ENCODE data around the gene ZNF185. TPM values are rescaled to one million over a fixed set of nuclear protein-coding genes. Genes with fewer than 3 reads are reported as not detected.

Gene ZNF185
- total and polyA plus RNA-seq, 3 experiments from 2014 or later: 0.82 to 2.3 (median 0.96) TPM

DNA sequence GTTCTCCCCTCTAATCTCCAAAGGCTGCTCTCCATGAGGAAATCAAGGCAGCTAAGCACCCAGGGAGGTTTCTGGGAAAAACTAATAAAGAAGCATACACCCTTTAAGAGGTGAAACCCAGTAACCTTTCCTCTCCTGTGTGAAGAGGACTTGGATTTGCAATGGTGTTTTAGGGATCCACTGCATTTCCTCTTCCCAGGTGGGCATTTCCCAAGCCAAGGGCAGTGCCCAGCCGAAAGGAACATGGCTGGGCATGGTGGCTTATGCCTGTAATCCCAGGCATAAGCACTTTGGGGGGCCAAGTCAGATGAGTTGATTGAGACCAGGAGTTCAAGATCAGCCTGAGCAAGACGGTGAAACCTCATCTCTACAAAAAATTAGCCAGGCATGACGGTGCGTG lies 5.4 kb upstream of the ZNF185 start:
- Histone ChIP-seq H3K4me1 (ENCODE audit: insufficient read depth, low read length) (no peaks in the 10 kb centered on the region), H3K36me3 (ENCODE audit: insufficient read depth, low read length) (no peaks in the 10 kb centered on the region), H3K4me3 (ENCODE audit: low read length) (no peak overlapping the region), H3K27me3 (ENCODE audit: insufficient read depth, low read length, poor library complexity, severe bottlenecking) (no peaks in the 10 kb centered on the region), H3K9me3 (ENCODE audit: low read length) (no peaks in the 10 kb centered on the region), H3K27ac (ENCODE audit: low read depth, low read length) (no peak overlapping the region)
- H3K9me3 Mint-ChIP-seq: no peaks in the 10 kb centered on the region
- no peaks in the 10 kb centered on the region for H3K36me3 Mint-ChIP-seq
- ChIA-PET CTCF (no interaction called here), POLR2A (no interaction called here)
- peaks cover 32 to 46% of the 10 kb centered on the region in 2 donors for H3K27me3 Mint-ChIP-seq
- H3K27ac Mint-ChIP-seq: no peak overlapping the region
- no peaks in the 10 kb centered on the region for H3K4me1 Mint-ChIP-seq
- DNase-seq: no peak
- no peak overlapping the region for H3K4me3 Mint-ChIP-seq

DNA sequence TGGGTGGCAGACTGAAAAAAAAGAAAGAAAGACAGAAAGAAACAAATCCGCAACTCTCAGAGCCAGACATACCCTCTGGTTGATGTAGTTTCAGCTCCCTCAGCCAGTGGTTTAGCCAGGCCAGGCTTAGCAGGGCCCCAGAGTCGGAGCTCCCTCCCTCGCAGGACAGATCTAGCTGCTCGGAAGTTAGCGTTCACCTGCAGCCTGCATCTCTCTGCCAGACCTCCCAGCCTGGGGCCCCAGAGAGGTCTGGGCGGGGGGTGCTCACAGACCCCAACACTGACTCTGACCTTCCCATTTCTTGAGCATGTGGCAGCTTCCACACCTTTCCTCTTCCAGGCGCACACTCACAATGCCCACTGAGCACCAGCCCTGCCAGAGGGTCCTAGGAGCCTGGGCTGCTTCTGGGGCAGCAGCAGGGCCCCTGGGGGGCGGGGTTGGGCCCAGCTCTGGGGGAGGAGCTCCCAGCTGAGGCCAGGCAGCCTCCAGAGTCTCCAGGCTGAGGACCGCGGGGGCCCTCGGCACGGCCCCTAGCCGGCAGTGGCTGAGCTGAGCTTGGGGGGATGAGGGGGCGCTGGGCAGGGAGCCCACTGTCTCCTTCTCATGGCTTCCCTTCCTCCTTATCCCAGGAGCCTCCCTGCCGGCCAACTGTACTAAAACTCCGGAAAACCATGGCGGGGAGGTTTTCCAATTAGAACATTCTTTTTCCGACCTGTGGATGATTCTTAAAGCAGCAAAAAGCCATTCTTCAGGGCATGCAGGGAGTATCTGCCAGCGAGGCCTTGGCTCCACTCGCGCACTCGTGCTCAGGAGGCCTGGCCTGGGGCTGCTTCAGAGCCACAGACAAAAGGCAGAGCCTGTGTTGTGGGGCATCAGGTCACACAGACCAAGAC lies 4.6 kb upstream of the ZNF185 start:
- Histone ChIP-seq H3K27me3 (ENCODE audit: insufficient read depth, low read length, poor library complexity, severe bottlenecking) (no peaks in the 10 kb centered on the region), H3K9me3 (ENCODE audit: low read length) (no peaks in the 10 kb centered on the region), H3K4me3 (ENCODE audit: low read length) (no peak overlapping the region), H3K36me3 (ENCODE audit: insufficient read depth, low read length) (no peaks in the 10 kb centered on the region), H3K27ac (ENCODE audit: low read depth, low read length) (no peak overlapping the region), H3K4me1 (ENCODE audit: insufficient read depth, low read length) (no peaks in the 10 kb centered on the region)
- Mint-ChIP-seq H3K36me3 (no peaks in the 10 kb centered on the region), H3K27ac (no peak overlapping the region), H3K9me3 (no peaks in the 10 kb centered on the region), H3K4me1 (no peaks in the 10 kb centered on the region), H3K27me3 (peaks cover 30 to 45% of the 10 kb centered on the region in 2 donors), H3K4me3 (no peak overlapping the region)
- DNase-seq: no peak
- POLR2A ChIA-PET: no interaction called here
- CTCF ChIA-PET: no interaction called here

DNA sequence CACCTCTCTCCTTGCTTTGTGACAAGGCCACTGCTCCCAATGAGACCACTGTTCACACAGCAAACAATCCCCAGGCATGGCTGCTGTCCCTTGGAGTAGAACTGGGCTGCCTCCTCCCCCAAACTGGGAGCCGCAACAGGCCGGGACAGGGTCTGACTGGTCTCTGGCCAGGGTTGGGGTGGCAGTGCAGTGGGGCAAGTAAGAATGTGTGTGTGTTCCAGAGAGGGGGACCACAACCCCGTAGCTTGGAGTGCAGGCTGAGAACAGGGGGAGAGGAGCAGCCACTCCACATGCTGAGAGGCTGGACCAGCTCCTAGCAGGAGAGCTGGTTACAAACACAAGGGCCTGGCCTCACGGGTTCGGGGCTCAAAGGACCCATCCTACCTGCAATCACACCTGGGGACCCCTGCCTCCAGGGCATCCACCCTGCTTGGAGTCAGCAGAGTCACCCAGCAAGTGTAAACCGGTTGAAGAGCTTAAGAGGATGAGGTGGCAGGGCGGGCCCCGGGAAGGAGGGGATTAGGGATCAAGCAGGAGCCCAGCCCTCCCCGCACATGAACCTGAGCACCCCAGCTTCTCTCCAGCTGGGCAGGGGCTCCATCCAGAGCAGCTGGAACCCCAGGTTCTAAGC lies 3.8 kb upstream of the ZNF185 start:
- Mint-ChIP-seq H3K36me3 (no peaks in the 10 kb centered on the region), H3K27me3 (peaks cover 29 to 41% of the 10 kb centered on the region in 2 donors), H3K4me1 (no peaks in the 10 kb centered on the region), H3K4me3 (no peak overlapping the region), H3K27ac (no peak overlapping the region), H3K9me3 (no peaks in the 10 kb centered on the region)
- H3K27me3 ChIP-seq (ENCODE audit: insufficient read depth, low read length, poor library complexity, severe bottlenecking): no peaks in the 10 kb centered on the region
- H3K9me3 ChIP-seq (ENCODE audit: low read length): no peaks in the 10 kb centered on the region
- H3K36me3 ChIP-seq (ENCODE audit: insufficient read depth, low read length): no peaks in the 10 kb centered on the region
- CTCF ChIA-PET: no interaction called here
- DNase-seq: no peak
- no peak overlapping the region for H3K4me3 ChIP-seq (ENCODE audit: low read length)
- POLR2A ChIA-PET: no interaction called here
- H3K27ac ChIP-seq (ENCODE audit: low read depth, low read length): no peak overlapping the region
- no peaks in the 10 kb centered on the region for H3K4me1 ChIP-seq (ENCODE audit: insufficient read depth, low read length)

DNA sequence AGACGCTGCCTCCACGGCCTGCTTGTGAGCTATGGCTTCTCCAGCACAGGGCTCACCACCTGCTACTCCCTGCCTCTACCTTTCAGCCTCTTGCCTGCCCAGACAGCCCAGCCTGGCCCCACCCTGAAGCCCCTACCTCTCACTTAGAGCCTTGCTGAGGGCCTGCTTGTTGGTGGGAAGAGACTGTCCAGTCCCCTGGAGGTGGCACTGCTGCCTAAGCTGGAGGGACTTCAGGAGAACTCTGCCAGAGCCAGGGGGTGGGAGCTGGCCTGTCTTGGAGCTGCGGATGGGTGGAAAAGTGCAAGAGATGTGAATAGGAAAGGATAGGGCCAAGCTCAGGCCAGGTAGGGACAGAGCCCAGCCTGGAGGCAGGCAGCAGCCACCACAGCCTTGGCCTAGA lies 2.7 kb upstream of the ZNF185 start:
- peak overlapping the region in 1 of 7 donors; percentile 56 for H3K4me3 Mint-ChIP-seq
- no peak for DNase-seq
- H3K27me3 Mint-ChIP-seq: peaks cover 32 to 38% of the 10 kb centered on the region in 2 donors
- no peaks in the 10 kb centered on the region for H3K4me1 ChIP-seq (ENCODE audit: insufficient read depth, low read length)
- CTCF ChIA-PET: no interaction called here
- H3K4me1 Mint-ChIP-seq: no peaks in the 10 kb centered on the region
- H3K36me3 ChIP-seq (ENCODE audit: insufficient read depth, low read length): no peaks in the 10 kb centered on the region
- no peaks in the 10 kb centered on the region for H3K27me3 ChIP-seq (ENCODE audit: insufficient read depth, low read length, poor library complexity, severe bottlenecking)
- H3K9me3 ChIP-seq (ENCODE audit: low read length): no peaks in the 10 kb centered on the region
- no peaks in the 10 kb centered on the region for H3K36me3 Mint-ChIP-seq
- H3K27ac ChIP-seq (ENCODE audit: low read depth, low read length): no peak overlapping the region
- no peaks in the 10 kb centered on the region for H3K9me3 Mint-ChIP-seq
- no peak overlapping the region for H3K4me3 ChIP-seq (ENCODE audit: low read length)
- POLR2A ChIA-PET: no interaction called here
- no peak overlapping the region for H3K27ac Mint-ChIP-seq

DNA sequence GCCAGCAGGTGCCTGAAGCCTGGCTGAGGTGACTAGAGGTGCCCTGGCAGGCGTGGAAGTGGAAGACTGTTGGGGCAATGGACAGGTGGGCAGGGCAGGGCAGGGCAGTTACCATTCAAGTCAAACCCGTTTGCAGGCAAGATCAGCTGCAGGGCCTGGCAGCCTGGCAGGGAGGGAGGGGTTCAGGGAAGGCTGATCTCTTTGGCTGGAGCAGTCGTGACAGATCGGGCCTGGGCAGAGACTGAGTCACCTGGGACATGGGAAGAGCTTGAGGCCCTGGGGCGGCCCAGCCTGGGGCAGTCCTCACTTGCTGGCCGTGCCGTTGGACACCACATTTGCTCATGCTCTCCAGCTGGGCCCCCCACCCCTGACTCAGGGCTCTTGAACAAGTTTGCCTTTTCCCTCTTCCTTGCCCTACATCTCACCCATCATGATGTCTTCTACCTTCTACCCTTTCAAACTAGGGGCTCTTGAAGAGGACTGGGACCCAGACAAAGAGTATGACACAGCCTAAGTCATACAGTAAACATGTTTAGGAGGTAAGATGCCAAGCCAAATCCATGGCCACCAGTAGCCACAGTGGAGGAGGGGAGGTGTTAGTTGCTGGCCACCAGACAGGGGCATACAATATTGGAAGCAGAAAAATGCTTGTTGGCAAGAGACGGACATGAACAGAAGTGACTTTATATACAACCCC lies 2.0 kb upstream of the ZNF185 start:
- H3K4me1 Mint-ChIP-seq: no peaks in the 10 kb centered on the region
- no peak overlapping the region for H3K4me3 Mint-ChIP-seq
- no peaks in the 10 kb centered on the region for H3K36me3 Mint-ChIP-seq
- Histone ChIP-seq H3K27me3 (ENCODE audit: insufficient read depth, low read length, poor library complexity, severe bottlenecking) (no peaks in the 10 kb centered on the region), H3K36me3 (ENCODE audit: insufficient read depth, low read length) (no peaks in the 10 kb centered on the region), H3K4me1 (ENCODE audit: insufficient read depth, low read length) (no peaks in the 10 kb centered on the region), H3K4me3 (ENCODE audit: low read length) (no peak overlapping the region), H3K9me3 (ENCODE audit: low read length) (no peaks in the 10 kb centered on the region), H3K27ac (ENCODE audit: low read depth, low read length) (no peak overlapping the region)
- H3K27me3 Mint-ChIP-seq: peaks cover 31% of the 10 kb centered on the region in 2 donors
- H3K9me3 Mint-ChIP-seq: no peaks in the 10 kb centered on the region
- ChIA-PET CTCF (no interaction called here), POLR2A (no interaction called here)
- H3K27ac Mint-ChIP-seq: no peak overlapping the region
- DNase-seq: no peak

DNA sequence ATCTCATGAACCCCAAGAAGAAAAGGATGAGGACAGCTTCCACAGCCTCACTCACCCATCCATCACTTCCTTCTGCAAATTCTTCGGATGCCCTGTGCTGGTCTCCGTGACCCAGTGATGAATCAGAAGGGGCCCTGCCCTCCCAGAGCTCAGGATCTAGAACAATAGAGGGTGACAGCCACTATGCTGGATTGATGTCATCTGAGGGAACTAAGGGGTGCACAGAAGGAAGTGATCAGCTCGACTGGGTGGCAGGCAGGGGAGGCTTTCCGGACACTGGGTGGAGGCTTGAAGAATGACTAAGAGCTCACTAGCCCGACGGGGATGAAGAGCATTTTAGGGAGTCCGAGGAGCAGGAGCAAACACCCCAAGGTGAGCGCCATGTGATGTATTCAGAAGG lies 1.4 kb upstream of the ZNF185 start:
- H3K4me1 Mint-ChIP-seq: no peaks in the 10 kb centered on the region
- ChIA-PET CTCF (no interaction called here), POLR2A (no interaction called here)
- peak overlapping the region in 1 of 7 donors; percentile 29 for H3K4me3 Mint-ChIP-seq
- no peaks in the 10 kb centered on the region for H3K27me3 ChIP-seq (ENCODE audit: insufficient read depth, low read length, poor library complexity, severe bottlenecking)
- H3K27me3 Mint-ChIP-seq: peaks cover 26 to 27% of the 10 kb centered on the region in 2 donors
- no peak overlapping the region for H3K27ac ChIP-seq (ENCODE audit: low read depth, low read length)
- H3K9me3 Mint-ChIP-seq: no peaks in the 10 kb centered on the region
- H3K4me3 ChIP-seq (ENCODE audit: low read length): no peak overlapping the region
- no peak overlapping the region for H3K27ac Mint-ChIP-seq
- H3K36me3 ChIP-seq (ENCODE audit: insufficient read depth, low read length): no peaks in the 10 kb centered on the region
- H3K36me3 Mint-ChIP-seq: no peaks in the 10 kb centered on the region
- H3K4me1 ChIP-seq (ENCODE audit: insufficient read depth, low read length): no peaks in the 10 kb centered on the region
- H3K9me3 ChIP-seq (ENCODE audit: low read length): no peaks in the 10 kb centered on the region
- no peak for DNase-seq

DNA sequence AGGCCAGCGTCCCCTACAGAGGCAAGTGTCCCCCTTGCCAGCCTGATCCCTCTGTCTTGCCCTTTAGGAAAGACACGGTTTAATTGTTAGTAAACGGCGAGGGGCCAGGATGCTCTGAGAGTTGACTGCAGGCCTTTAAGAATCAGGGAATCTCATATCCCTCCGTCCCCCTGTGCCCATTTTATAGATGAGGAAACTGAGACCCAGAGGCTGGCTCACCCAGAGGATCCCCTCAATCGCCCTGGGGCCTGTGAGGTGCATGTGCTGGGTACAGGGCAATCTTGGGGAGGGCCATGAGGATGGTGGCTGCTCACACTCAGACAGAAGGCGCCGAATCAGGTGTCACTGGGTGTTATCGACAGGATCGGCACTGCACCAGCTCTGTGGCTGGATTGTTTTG lies 575 bp downstream of the ZNF185 start:
- Histone ChIP-seq H3K27ac (ENCODE audit: low read depth, low read length) (no peak overlapping the region), H3K27me3 (ENCODE audit: insufficient read depth, low read length, poor library complexity, severe bottlenecking) (no peaks in the 10 kb centered on the region), H3K9me3 (ENCODE audit: low read length) (no peaks in the 10 kb centered on the region), H3K36me3 (ENCODE audit: insufficient read depth, low read length) (no peaks in the 10 kb centered on the region), H3K4me3 (ENCODE audit: low read length) (no peak overlapping the region), H3K4me1 (ENCODE audit: insufficient read depth, low read length) (no peaks in the 10 kb centered on the region)
- DNase-seq: no peak
- peaks cover 28 to 29% of the 10 kb centered on the region in 2 donors for H3K27me3 Mint-ChIP-seq
- no peak overlapping the region for H3K4me3 Mint-ChIP-seq
- peak overlapping the region in 1 of 8 donors; percentile 47 for H3K27ac Mint-ChIP-seq
- POLR2A ChIA-PET: no interaction called here
- H3K36me3 Mint-ChIP-seq: no peaks in the 10 kb centered on the region
- no peaks in the 10 kb centered on the region for H3K9me3 Mint-ChIP-seq
- H3K4me1 Mint-ChIP-seq: no peaks in the 10 kb centered on the region
- CTCF ChIA-PET: no interaction called here

Data from CD8-positive, alpha-beta memory T cell (primary cell).